ENCODE data around the gene PGLYRP1. TPM values are rescaled to one million over a fixed set of nuclear protein-coding genes. Genes with fewer than 3 reads are reported as not detected.
A peak's percentile ranks its signal among the peaks of the same experiment; 100 is the strongest.

The PGLYRP1 gene
- total RNA-seq, 1 donor from 2014 or later, result not detected

GRCh38 chr19:46009530-46010510 lies 13.0 kb downstream of the PGLYRP1 start:
- peaks cover 8% of the 10 kb centered on the region for H3K27me3 Mint-ChIP-seq (ENCODE audit: unreplicated experiment)
- no peak overlapping the region for H3K27ac Mint-ChIP-seq (ENCODE audit: unreplicated experiment)
- H3K4me1 Mint-ChIP-seq (ENCODE audit: low read depth, unreplicated experiment), result peaks cover 9% of the 10 kb centered on the region
- H3K4me3 Mint-ChIP-seq (ENCODE audit: unreplicated experiment), result no peak overlapping the region
- peak; percentile 94 for TF ChIP-seq CTCF (IDR thresholded peaks at IDR 0.05; ENCODE audit: partially characterized antibody, unreplicated experiment)
- peaks cover 5% of the 10 kb centered on the region for H3K9me3 Mint-ChIP-seq (ENCODE audit: unreplicated experiment)
- DNase-seq, result peak; percentile 84
- no peaks in the 10 kb centered on the region for H3K36me3 Mint-ChIP-seq (ENCODE audit: unreplicated experiment)

GRCh38 chr19:46006411-46006810 lies 16.4 kb downstream of the PGLYRP1 start:
- H3K4me1 Mint-ChIP-seq (ENCODE audit: low read depth, unreplicated experiment), result peaks cover 5% of the 10 kb centered on the region
- H3K36me3 Mint-ChIP-seq (ENCODE audit: unreplicated experiment), result no peaks in the 10 kb centered on the region

GRCh38 chr19:46002678-46003275 lies 20.1 kb downstream of the PGLYRP1 start:
- DNase-seq, result no peak
- Mint-ChIP-seq H3K36me3 (ENCODE audit: unreplicated experiment) (no peaks in the 10 kb centered on the region), H3K9me3 (ENCODE audit: unreplicated experiment) (peaks cover 7% of the 10 kb centered on the region), H3K27ac (ENCODE audit: unreplicated experiment) (no peak overlapping the region), H3K4me1 (ENCODE audit: low read depth, unreplicated experiment) (peaks cover 12% of the 10 kb centered on the region), H3K27me3 (ENCODE audit: unreplicated experiment) (peaks cover 5% of the 10 kb centered on the region), H3K4me3 (ENCODE audit: unreplicated experiment) (no peak overlapping the region)
- no peak for TF ChIP-seq CTCF (IDR thresholded peaks at IDR 0.05; ENCODE audit: partially characterized antibody, unreplicated experiment)

More at GRCh38 chr19:46006411-46006810, 16.4 kb downstream of the PGLYRP1 start:
- Mint-ChIP-seq H3K27ac (ENCODE audit: unreplicated experiment) (no peak overlapping the region), H3K4me3 (ENCODE audit: unreplicated experiment) (no peak overlapping the region), H3K9me3 (ENCODE audit: unreplicated experiment) (peaks cover 2% of the 10 kb centered on the region), H3K27me3 (ENCODE audit: unreplicated experiment) (peaks cover 4% of the 10 kb centered on the region)
- no peak for TF ChIP-seq CTCF (IDR thresholded peaks at IDR 0.05; ENCODE audit: partially characterized antibody, unreplicated experiment)
- no peak for DNase-seq

GRCh38 chr19:46000491-46001246 lies 22.2 kb downstream of the PGLYRP1 start:
- H3K27me3 Mint-ChIP-seq (ENCODE audit: unreplicated experiment), result peaks cover 5% of the 10 kb centered on the region
- no peak for TF ChIP-seq CTCF (IDR thresholded peaks at IDR 0.05; ENCODE audit: partially characterized antibody, unreplicated experiment)
- peaks cover 7% of the 10 kb centered on the region for H3K9me3 Mint-ChIP-seq (ENCODE audit: unreplicated experiment)
- peak overlapping the region; percentile 66 for H3K27ac Mint-ChIP-seq (ENCODE audit: unreplicated experiment)
- DNase-seq, result peak; percentile 77
- H3K4me3 Mint-ChIP-seq (ENCODE audit: unreplicated experiment), result peak overlapping the region; percentile 98
- H3K36me3 Mint-ChIP-seq (ENCODE audit: unreplicated experiment), result no peaks in the 10 kb centered on the region
- peaks cover 20% of the 10 kb centered on the region for H3K4me1 Mint-ChIP-seq (ENCODE audit: low read depth, unreplicated experiment)
